SK-N-SH (cell line): ENCODE results near the gene SEMA3C. TPM values are rescaled to one million over a fixed set of nuclear protein-coding genes. Genes with fewer than 3 reads are reported as not detected.

ENCODE experiments used
- CTCF ChIA-PET: fragments of 300-600, 350-600 bp; formaldehyde crosslinking; extraction: SDS; loops from one replicate; lab custom pipeline; 2021; lab: Yijun Ruan, JAX
- POLR2A ChIA-PET: fragments of 350-600 bp; sonication (Branson Sonifier 250); formaldehyde crosslinking; extraction: SDS; loops from one replicate; lab custom pipeline; 2020; ENCODE audit warnings: antibody characterized with exemption, inconsistent platforms; lab: Yijun Ruan, JAX
- DNase-seq: peaks from one replicate; pipeline ENCODE4 v3.0.0; 2012
- H2AFZ ChIP-seq: fragments of 200-600 bp; sonication (generic); 2 replicates; pipeline ENCODE4 v1.8.1; 2016; ENCODE audit warnings: antibody characterized with exemption, mild to moderate bottlenecking, low read depth
- H3F3A ChIP-seq: fragments of 200-600 bp; sonication (generic); replicated peaks from 2 replicates; pipeline ENCODE3; 2016; ENCODE audit warnings: antibody characterized with exemption, mild to moderate bottlenecking; ENCODE audit not compliant: insufficient read depth
- H3K27ac ChIP-seq, 2 experiments: fragments of 200-500 bp in 1 of 2; fragments of 200-600 bp in 1 of 2; sonication (Bioruptor generic) in 1 of 2; sonication (generic), shearing (Covaris generic) in 1 of 2; 2 replicates each; pipeline versions ENCODE4 v1.5.1 to v1.6.1; 2014 to 2016; ENCODE audit warnings: low read depth in 2 of 2, inconsistent platforms in 1 of 2, low read length in 1 of 2, mild to moderate bottlenecking in 1 of 2, mixed read lengths in 1 of 2
- H3K27me3 ChIP-seq: fragments of 200-600 bp; sonication (generic), shearing (Covaris generic); 2 replicates; pipeline ENCODE4 v1.6.1; 2016; ENCODE audit warnings: mixed run types; ENCODE audit not compliant: insufficient read depth
- H3K36me3 ChIP-seq, 2 experiments: fragments of 200-500 bp in 1 of 2; fragments of 200-600 bp in 1 of 2; sonication (Bioruptor generic) in 1 of 2; sonication (generic) in 1 of 2; replicated peaks in 1 of 2; 2 replicates each; pipeline versions ENCODE3 to v1.5.1; 2014 to 2016; ENCODE audit warnings: low read length in 1 of 2, mild to moderate bottlenecking in 1 of 2; ENCODE audit not compliant: insufficient read depth in 2 of 2, control insufficient read depth in 1 of 2
- H3K4me1 ChIP-seq, 2 experiments: fragments of 200-500 bp in 1 of 2; fragments of 200-600 bp in 1 of 2; sonication (Bioruptor generic) in 1 of 2; sonication (generic), shearing (Covaris generic) in 1 of 2; 2 replicates each; pipeline versions ENCODE4 v1.5.1 to v1.6.1; 2014 to 2016; ENCODE audit warnings: low read depth in 1 of 2, low read length in 1 of 2, mixed run types in 1 of 2; ENCODE audit not compliant: insufficient read depth in 2 of 2, control insufficient read depth in 1 of 2
- H3K4me2 ChIP-seq: fragments of 200-600 bp; sonication (generic), shearing (Covaris generic); 2 replicates; pipeline ENCODE4 v1.6.1; 2017; ENCODE audit warnings: mixed run types
- H3K4me3 ChIP-seq, 2 experiments: fragments of 200-500 bp in 1 of 2; fragments of 200-600 bp in 1 of 2; sonication (Bioruptor generic) in 1 of 2; sonication (generic), shearing (Covaris generic) in 1 of 2; 2 replicates each; pipeline versions ENCODE4 v1.5.1 to v1.8.1; 2014 to 2016; ENCODE audit warnings: low read depth in 2 of 2, inconsistent platforms in 1 of 2, low read length in 1 of 2, mild to moderate bottlenecking in 1 of 2, mixed read lengths in 1 of 2, moderate library complexity in 1 of 2
- H3K79me2 ChIP-seq: fragments of 200-600 bp; sonication (generic); 2 replicates; pipeline ENCODE4 v1.8.1; 2017; ENCODE audit warnings: mild to moderate bottlenecking; ENCODE audit not compliant: insufficient read depth
- H3K9ac ChIP-seq: fragments of 200-600 bp; sonication (generic); 2 replicates; pipeline ENCODE4 v1.6.1; 2017; ENCODE audit warnings: mixed run types
- H3K9me2 ChIP-seq: fragments of 200-600 bp; sonication (generic); 2 replicates; pipeline ENCODE4 v1.6.1; 2017; ENCODE audit warnings: mixed run types
- H3K9me3 ChIP-seq: fragments of 200-600 bp; sonication (generic); 2 replicates; pipeline ENCODE4 v1.6.1; 2017; ENCODE audit warnings: mixed run types, mild to moderate bottlenecking, moderate library complexity
- H4K20me1 ChIP-seq: fragments of 200-600 bp; sonication (generic); 2 replicates; pipeline ENCODE4 v1.6.1; 2017; ENCODE audit warnings: mild to moderate bottlenecking, mixed run types; ENCODE audit not compliant: insufficient read depth
- CHD2 ChIP-seq: fragments of 150-350 bp; IDR thresholded peaks from 2 replicates; pipeline ENCODE4 v1.6.1; 2018; ENCODE audit warnings: low read length; ENCODE audit not compliant: partially characterized antibody
- CTCF ChIP-seq: fragments of 200-600 bp; sonication (generic); IDR thresholded peaks from 2 replicates; pipeline ENCODE4 v1.6.1; 2017; ENCODE audit warnings: antibody characterized with exemption, mild to moderate bottlenecking, moderate library complexity
- ELF1 ChIP-seq: IDR thresholded peaks from 2 replicates; pipeline ENCODE4 v1.4.0; 2012
- EZH2phosphoT487 ChIP-seq: fragments of 200-600 bp; sonication (generic); IDR thresholded peaks from 2 replicates; pipeline ENCODE4 v1.6.1; 2017; ENCODE audit warnings: low read depth, mixed run types, mild to moderate bottlenecking, antibody characterized with exemption, moderate library complexity, borderline replicate concordance
- FOSL2 ChIP-seq: IDR thresholded peaks from 2 replicates; pipeline ENCODE4 v1.4.0; 2012; ENCODE audit warnings: low read depth, mild to moderate bottlenecking, moderate library complexity, borderline replicate concordance
- FOXM1 ChIP-seq: IDR thresholded peaks from 2 replicates; pipeline ENCODE4 v1.4.0; 2012; ENCODE audit warnings: low read depth, mild to moderate bottlenecking
- JUND ChIP-seq: IDR thresholded peaks from 2 replicates; pipeline ENCODE4 v1.4.0; 2012
- MXI1 ChIP-seq: IDR thresholded peaks from 2 replicates; pipeline ENCODE4 v1.6.1; 2012; ENCODE audit warnings: mild to moderate bottlenecking, low read depth, low read length, improper control_type of control experiment
- NRF1 ChIP-seq: IDR thresholded peaks from 2 replicates; pipeline ENCODE4 v1.6.1; 2012; ENCODE audit warnings: low read depth, mild to moderate bottlenecking, low read length
- PBX3 ChIP-seq: IDR thresholded peaks from 2 replicates; pipeline ENCODE4; 2012
- RAD21 ChIP-seq: IDR thresholded peaks from 2 replicates; pipeline ENCODE4 v1.6.1; 2012; ENCODE audit warnings: mild to moderate bottlenecking, low read length
- RCOR1 ChIP-seq: fragments of 150-350 bp; IDR thresholded peaks from 2 replicates; pipeline ENCODE4 v1.6.1; 2017; ENCODE audit warnings: antibody characterized with exemption, low read length
- REST ChIP-seq: IDR thresholded peaks from 2 replicates; pipeline ENCODE4 v1.6.1; 2012; ENCODE audit warnings: mild to moderate bottlenecking, low read depth, low read length, moderate library complexity
- SIN3A ChIP-seq: IDR thresholded peaks from 2 replicates; pipeline ENCODE4 v1.6.1; 2012; ENCODE audit warnings: low read depth, mild to moderate bottlenecking, low read length, moderate library complexity, borderline replicate concordance
- WGBS: methylation state at CpG from one replicate; pipeline ENCODE4 v1.1.6; 2017; ENCODE audit warnings: low lambda C conversion rate; 5-methylcytosine and 5-hydroxymethylcytosine counted together
- polyA plus RNA-seq, 3 experiments: library from polyadenylated mRNA; depleted of rRNA; stranded (reverse); fragments of >200 nt; gene quantifications; 2 replicates each; pipeline ENCODE4 v1.2.3, GENCODE V29; 2012

Gene SEMA3C
- polyA plus RNA-seq, 1 of the 3 experiments (the other 2 are of a cell fraction) = 51.1 TPM

- no peak for TF ChIP-seq REST
Observed at GRCh38 chr7:80830010-80830409, 88.8 kb downstream of the SEMA3C start (continued).

- no peak overlapping the region for H3K4me3 ChIP-seq
- H3K27me3 ChIP-seq = no peaks in the 10 kb centered on the region
- H3K4me1 ChIP-seq = peaks cover 33 to 48% of the 10 kb centered on the region in 2 experiments
- H3K36me3 ChIP-seq = peaks cover 0 to 21% of the 10 kb centered on the region in 2 experiments
- no peak overlapping the region for H3K4me2 ChIP-seq
- no peak overlapping the region for H3K9ac ChIP-seq
- DNase-seq = no peak
- H2AFZ ChIP-seq = no peak overlapping the region
- ChIA-PET CTCF (interaction anchor here (1.1 to 1.5 kb wide), 2 partner anchors 23 to 88 kb away, joined by 3 read pairs; no protein-coding TSS in a partner anchor), POLR2A (no interaction called here)
- 0 out of 2 replicates have a peak, but pooled peaks have one; percentile 6 for TF ChIP-seq PBX3
- no peak for TF ChIP-seq EZH2phosphoT487
- TF ChIP-seq SIN3A = no peak
- no peak for TF ChIP-seq CTCF
- TF ChIP-seq JUND = no peak
- TF ChIP-seq CHD2 = no peak
- TF ChIP-seq RAD21 = no peak
- TF ChIP-seq FOSL2 = 0 out of 2 replicates have a peak, but pooled peaks have one; percentile 2
- TF ChIP-seq NRF1 = no peak
- TF ChIP-seq ELF1 = no peak
- TF ChIP-seq MXI1 = no peak
- no peak for TF ChIP-seq RCOR1
- no peak for TF ChIP-seq FOXM1
- no peak overlapping the region for H3K27ac ChIP-seq
- peaks cover 24% of the 10 kb centered on the region; the same call in 1 of the 2 replicates for H3K79me2 ChIP-seq
- no peaks in the 10 kb centered on the region for H3K9me2 ChIP-seq
- 81% methylated on average over 3 of the region's 3 CpGs for WGBS
- H3F3A ChIP-seq = peaks cover 14% of the 10 kb centered on the region
- H4K20me1 ChIP-seq = no peaks in the 10 kb centered on the region
- no peaks in the 10 kb centered on the region for H3K9me3 ChIP-seq
Observed at GRCh38 chr7:80829527-80829926, 89.3 kb downstream of the SEMA3C start.
